Measurements from ENCODE around the gene PIP5KL1. TPM values are rescaled to one million over a fixed set of nuclear protein-coding genes. Genes with fewer than 3 reads are reported as not detected.

The PIP5KL1 gene
- total RNA-seq, 2 donors from 2014 or later: 3.1 to 16.5 TPM

DNA sequence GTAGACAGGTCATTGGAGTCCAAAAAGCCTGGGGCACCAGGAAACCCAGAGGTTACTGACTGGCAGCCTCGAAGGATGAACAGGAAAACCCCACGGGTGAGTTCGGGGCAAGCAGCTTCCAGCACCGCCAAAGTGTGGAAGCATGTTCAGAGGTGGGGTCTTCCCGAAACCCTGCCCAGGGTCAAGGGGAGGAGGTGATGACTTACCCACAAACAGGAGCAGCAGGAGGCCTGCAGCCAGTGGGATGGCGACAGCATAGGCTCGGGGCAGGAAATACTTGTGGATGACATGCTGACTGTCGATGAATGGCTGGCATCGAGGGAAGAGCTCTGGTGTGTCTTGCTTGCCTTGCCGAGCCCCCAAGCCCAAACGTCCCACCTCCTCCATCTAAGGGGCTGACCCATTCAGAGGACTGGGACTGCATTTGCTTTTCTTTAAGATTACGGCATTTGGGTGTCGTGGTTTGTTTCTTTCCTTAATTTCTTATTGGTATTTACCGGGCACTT, 5.8 kb upstream of the PIP5KL1 start:
- 73% methylated on average over 14 of the region's 14 CpGs for WGBS
- intact Hi-C loops (cut with DNase I): no loop called here
- no peaks in the 10 kb centered on the region for H3K27me3 ChIP-seq (replicated peaks; ENCODE audit: insufficient read depth)
- no peaks in the 10 kb centered on the region for H3K9me3 ChIP-seq
- peaks cover 0 to 6% of the 10 kb centered on the region in 2 donors for H3K36me3 ChIP-seq
- no peak for DNase-seq (ENCODE audit: low spot score)
- no peak for TF ChIP-seq POLR2AphosphoS5 (IDR thresholded peaks at IDR 0.05)
- TF ChIP-seq POLR2A (IDR thresholded peaks at IDR 0.05): no peak
- TF ChIP-seq, protein P1, sequence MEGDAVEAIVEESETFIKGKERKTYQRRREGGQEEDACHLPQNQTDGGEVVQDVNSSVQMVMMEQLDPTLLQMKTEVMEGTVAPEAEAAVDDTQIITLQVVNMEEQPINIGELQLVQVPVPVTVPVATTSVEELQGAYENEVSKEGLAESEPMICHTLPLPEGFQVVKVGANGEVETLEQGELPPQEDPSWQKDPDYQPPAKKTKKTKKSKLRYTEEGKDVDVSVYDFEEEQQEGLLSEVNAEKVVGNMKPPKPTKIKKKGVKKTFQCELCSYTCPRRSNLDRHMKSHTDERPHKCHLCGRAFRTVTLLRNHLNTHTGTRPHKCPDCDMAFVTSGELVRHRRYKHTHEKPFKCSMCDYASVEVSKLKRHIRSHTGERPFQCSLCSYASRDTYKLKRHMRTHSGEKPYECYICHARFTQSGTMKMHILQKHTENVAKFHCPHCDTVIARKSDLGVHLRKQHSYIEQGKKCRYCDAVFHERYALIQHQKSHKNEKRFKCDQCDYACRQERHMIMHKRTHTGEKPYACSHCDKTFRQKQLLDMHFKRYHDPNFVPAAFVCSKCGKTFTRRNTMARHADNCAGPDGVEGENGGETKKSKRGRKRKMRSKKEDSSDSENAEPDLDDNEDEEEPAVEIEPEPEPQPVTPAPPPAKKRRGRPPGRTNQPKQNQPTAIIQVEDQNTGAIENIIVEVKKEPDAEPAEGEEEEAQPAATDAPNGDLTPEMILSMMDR (IDR thresholded peaks at IDR 0.05): no peak
- H3K4me3 ChIP-seq: peak overlapping the region in 1 of 2 donors; percentile 50
- no peak overlapping the region for H3K27ac ChIP-seq
- peaks cover 9% of the 10 kb centered on the region for H3K4me1 ChIP-seq (replicated peaks)

DNA sequence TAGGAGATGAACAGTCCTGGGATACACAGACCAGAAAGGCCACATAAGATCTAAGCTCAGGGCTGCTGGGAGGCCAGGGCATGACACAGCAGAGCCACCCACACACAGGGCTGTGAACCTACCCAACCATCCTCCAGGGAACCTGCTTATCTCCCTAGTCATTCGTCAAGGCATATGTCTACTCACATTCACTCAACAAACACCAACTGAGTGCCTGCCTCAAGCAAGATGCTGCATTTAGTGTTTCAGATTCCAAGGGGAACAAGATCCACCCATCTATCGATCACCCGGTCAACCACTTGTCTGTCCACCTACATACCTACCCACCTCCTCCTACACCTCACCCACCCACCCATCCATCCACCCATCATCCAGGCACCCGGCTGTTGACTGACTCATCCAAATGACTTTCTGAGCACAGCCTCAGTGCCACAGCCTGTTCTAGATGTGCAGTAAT, 5.2 kb upstream of the PIP5KL1 start:
- peaks cover 9% of the 10 kb centered on the region for H3K4me1 ChIP-seq (replicated peaks)
- H3K36me3 ChIP-seq: peaks cover 0 to 6% of the 10 kb centered on the region in 2 donors
- no peak overlapping the region for H3K27ac ChIP-seq
- DNase-seq (ENCODE audit: low spot score): no peak
- intact Hi-C loops (cut with DNase I): no loop called here
- WGBS: 81% methylated on average over 4 of the region's 4 CpGs
- H3K27me3 ChIP-seq (replicated peaks; ENCODE audit: insufficient read depth): no peaks in the 10 kb centered on the region
- TF ChIP-seq POLR2A (IDR thresholded peaks at IDR 0.05) (no peak), POLR2AphosphoS5 (IDR thresholded peaks at IDR 0.05) (no peak)
- TF ChIP-seq, protein P1 (IDR thresholded peaks at IDR 0.05): no peak
- H3K4me3 ChIP-seq: no peak overlapping the region
- no peaks in the 10 kb centered on the region for H3K9me3 ChIP-seq

GRCh38 chr9:127934986-127935385, 4.4 kb upstream of the PIP5KL1 start:
- Histone ChIP-seq H3K4me1 (replicated peaks) (peaks cover 9% of the 10 kb centered on the region), H3K4me3 (no peak overlapping the region), H3K27me3 (replicated peaks; ENCODE audit: insufficient read depth) (no peaks in the 10 kb centered on the region), H3K9me3 (no peaks in the 10 kb centered on the region), H3K27ac (no peak overlapping the region), H3K36me3 (peaks cover 0 to 6% of the 10 kb centered on the region in 2 donors)
- intact Hi-C loops (cut with DNase I): no loop called here
- TF ChIP-seq, protein P1 (IDR thresholded peaks at IDR 0.05): no peak
- TF ChIP-seq POLR2AphosphoS5 (IDR thresholded peaks at IDR 0.05) (no peak), POLR2A (IDR thresholded peaks at IDR 0.05) (no peak)
- no peak for DNase-seq (ENCODE audit: low spot score)
- 65% methylated on average over 11 of the region's 11 CpGs for WGBS

- Histone ChIP-seq H3K4me1 (replicated peaks) (peaks cover 9% of the 10 kb centered on the region), H3K9me3 (no peaks in the 10 kb centered on the region), H3K27me3 (replicated peaks; ENCODE audit: insufficient read depth) (no peaks in the 10 kb centered on the region), H3K36me3 (peaks cover 0 to 6% of the 10 kb centered on the region in 2 donors), H3K4me3 (no peak overlapping the region), H3K27ac (no peak overlapping the region)
- intact Hi-C loops (cut with DNase I): no loop called here
- WGBS: 89% methylated on average over 4 of the region's 4 CpGs
- no peak for DNase-seq (ENCODE audit: low spot score)
- TF ChIP-seq POLR2AphosphoS5 (IDR thresholded peaks at IDR 0.05) (no peak), POLR2A (IDR thresholded peaks at IDR 0.05) (no peak)
- TF ChIP-seq, protein P1 (IDR thresholded peaks at IDR 0.05): no peak
Observed at GRCh38 chr9:127934248-127934647, 3.7 kb upstream of the PIP5KL1 start.

Measured in prostate gland (tissue), 2 donors.